ENCODE results near the gene KIAA2012.

KIAA2012 gene

DNA sequence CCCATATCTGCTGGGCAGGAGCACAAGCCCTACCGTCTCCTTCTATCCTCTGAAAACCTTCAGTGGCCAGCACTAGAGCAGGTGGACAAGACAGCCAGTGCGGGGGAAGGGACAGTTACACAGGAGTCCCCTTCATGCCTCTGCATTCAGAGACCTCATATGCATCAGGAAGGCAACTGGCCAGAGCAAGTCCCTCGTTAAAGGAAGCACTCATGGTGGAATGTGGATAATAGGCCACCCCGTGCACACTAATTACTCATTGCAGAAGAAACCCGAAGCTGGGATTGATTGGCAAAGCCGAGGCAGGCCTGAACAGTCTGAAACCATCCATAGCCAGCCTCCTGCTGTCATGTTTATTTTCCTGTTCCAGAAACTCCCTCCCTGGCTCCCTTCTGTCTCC is 11.2 kb downstream of the KIAA2012 start:
- peak in 1 of 2 experiments; percentile 13 for DNase-seq (ENCODE audit: low read depth in 2 of 2)

DNA sequence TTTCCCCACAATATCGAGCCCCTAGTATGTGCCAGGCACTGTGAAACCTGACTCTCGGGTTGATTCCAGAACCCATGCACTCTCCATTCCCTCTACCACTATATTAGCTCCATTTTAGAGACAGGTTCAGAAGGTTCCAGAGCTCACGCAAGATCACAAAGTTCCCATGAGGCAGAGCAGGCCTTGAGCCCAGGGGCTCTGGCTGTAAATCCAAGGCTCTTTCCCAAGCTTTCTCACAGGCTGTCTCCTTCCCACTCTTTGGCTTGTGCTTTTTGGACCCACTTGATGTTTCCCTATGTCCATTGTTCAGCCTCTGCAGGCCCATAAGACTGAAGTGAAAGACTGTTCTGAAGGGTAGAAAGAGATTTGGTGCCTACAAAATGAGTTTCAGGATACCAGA is 15.7 kb downstream of the KIAA2012 start:
- no peak for DNase-seq (ENCODE audit: low read depth in 2 of 2)

DNA sequence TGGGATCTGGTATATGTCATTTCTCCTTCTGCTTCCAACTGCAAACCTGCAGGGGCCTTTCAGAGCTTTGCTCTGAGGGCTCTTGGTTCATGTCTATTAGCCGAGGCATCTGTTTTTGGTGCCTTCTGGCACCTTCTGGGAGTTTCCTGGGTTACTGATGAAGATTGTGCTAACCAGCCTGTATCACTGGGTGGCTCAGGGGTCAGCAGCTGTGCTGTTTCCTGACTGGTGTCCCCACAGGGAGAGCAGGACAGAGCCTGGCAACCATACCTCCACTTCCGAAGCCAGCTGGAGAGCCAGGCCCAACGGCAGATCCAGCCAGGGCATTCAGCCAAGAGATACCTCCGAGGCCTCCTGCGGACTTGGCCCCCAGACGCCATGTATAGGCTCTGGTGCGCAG is 17.5 kb downstream of the KIAA2012 start:
- no peak for DNase-seq (ENCODE audit: low read depth in 2 of 2)

DNA sequence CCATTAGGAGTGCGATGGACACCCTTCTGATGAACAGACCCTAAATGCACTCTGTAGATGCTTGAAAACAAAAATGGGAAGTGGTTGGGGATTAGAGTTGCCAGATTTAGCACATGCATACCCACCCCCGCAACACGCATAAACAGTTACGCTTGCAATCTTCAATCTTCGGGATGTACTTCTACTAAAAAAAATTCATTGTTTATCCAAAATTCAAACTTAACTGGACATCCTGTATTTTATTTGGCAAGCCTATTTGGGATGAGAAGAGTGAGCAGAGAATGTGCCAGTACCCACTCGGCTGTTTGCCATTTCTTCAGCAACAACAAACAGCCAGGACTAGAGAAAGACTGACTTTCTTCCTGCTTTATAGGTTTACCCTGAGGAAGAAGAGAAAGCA is 18.4 kb downstream of the KIAA2012 start:
- no peak for DNase-seq (ENCODE audit: low read depth in 2 of 2)

DNA sequence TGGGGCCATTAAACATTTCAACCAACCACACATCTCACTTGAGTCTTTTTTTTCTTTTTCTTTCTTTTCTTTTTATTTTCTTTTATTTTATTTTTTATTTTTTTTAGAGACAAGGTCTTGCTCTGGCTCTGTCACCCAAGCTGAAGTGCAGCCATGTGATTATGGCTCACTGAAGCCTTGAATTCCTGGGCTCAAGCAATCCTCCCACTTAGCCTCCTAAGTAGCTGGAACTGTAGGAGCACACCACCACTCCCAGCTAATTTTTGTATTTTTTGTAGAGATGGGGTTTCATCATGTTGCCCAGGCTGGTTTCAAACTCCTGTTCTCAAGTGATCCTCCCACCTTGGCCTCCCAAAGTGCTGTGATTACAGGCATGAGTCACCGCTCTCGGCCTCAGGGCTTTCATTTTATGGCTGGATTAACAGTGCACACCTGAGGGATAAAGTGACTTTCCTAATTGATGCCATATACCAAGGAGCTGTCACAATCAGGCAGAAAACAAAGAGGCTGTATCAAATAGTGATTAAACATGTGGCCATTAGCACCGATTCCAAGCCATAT is 21.5 kb downstream of the KIAA2012 start:
- DNase-seq (ENCODE audit: low read depth in 2 of 2), result no peak

DNA sequence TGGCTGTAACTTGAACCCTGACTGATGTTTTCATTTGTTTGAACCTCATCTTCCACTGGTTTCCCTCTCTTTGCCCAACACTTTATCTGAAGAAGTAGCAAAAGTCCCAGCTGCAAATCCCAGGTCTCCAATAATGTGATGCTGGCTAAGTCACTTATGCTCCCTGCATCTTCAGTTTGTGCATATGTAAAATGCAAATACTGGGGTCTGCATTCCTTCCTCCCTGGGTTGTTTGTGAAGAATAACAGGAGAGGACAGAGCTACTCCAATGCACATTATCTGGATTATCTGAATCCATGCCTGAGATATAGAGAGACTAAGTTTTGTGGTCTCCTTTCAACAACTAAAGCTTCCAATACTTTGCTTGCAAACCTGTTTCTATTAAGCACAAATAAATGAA is 22.2 kb downstream of the KIAA2012 start:
- no peak for DNase-seq (ENCODE audit: low read depth in 2 of 2)

DNA sequence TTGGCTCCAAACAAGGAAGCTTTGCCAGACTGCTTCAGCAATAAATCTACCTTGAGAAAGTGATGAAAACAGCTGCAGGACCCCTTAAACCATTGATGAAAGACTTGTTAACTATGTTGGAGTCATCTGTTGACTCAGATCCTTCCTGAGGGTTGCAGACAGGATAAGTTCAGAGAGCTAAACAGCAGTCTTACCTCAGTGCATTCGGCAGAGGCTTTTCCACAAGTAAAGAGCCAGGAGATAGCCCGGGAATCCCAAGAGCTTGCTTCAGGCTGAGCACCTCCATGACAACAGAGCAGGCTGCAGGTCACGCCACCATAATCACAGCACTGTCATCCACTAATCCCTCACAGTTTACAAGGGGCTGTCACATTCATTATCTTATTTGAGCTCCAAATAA is 23.7 kb downstream of the KIAA2012 start:
- peak; percentile 89 to 90 for DNase-seq (ENCODE audit: low read depth in 2 of 2)

DNA sequence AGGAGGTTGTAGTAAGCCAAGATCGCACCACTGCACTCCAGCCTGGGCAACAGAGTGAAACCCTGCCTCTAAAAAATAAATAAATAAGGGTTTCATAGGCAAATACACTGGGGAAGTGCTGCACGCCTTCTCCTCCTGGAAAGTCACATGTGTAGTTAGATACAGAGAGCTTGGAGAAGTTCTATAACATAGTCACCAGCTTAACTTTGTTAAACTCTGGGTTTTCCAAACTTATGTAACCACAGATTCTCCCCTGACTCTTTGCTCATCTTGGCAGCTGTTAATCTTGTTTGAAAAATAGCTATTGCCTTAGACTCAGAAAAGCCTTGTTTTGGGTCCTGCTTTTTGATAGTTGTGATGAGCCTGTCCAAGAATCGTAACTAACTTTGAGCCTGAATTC is 25.2 kb downstream of the KIAA2012 start:
- DNase-seq (ENCODE audit: low read depth in 2 of 2), result peak in 1 of 2 experiments; percentile 22

DNA sequence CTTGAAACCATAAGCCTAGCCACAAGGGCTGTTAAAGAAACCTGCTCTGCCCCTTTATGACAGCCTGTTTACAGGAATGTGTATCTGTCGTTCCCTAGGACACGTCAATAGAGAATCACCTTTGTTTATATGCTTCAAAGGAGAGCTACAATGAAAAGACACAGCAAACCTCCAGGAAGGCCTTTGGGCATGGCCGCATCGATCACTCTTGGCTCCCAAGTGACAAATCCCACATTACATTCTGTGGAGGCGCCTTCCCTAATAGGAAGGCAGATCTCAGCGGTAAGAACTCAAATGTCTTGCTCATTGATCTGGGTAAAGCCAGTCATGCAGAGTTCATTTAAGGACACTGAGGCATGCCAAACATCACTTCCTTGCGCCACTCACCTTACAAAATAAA is 26.5 kb downstream of the KIAA2012 start:
- DNase-seq (ENCODE audit: low read depth in 2 of 2), result no peak

DNA sequence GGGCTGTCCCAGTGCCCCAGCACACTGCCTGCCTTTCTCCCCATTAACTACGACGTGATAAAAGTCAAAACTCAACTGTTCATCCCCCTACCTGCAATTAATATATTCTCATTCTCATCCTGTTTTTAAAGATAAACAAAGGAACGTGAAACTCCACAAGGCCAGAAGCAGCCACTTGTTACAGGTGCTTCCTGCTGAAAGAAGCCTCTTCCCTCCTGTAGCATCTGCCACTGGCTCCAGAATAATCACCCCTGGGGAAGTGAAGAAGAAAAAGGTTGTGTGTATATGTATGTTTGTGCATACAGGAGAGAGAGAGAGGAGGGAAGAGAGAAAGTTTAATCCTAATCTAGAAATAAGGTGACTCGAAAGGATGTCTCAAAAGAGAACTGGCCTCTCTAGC is 27.1 kb downstream of the KIAA2012 start:
- DNase-seq (ENCODE audit: low read depth in 2 of 2), result no peak

DNA sequence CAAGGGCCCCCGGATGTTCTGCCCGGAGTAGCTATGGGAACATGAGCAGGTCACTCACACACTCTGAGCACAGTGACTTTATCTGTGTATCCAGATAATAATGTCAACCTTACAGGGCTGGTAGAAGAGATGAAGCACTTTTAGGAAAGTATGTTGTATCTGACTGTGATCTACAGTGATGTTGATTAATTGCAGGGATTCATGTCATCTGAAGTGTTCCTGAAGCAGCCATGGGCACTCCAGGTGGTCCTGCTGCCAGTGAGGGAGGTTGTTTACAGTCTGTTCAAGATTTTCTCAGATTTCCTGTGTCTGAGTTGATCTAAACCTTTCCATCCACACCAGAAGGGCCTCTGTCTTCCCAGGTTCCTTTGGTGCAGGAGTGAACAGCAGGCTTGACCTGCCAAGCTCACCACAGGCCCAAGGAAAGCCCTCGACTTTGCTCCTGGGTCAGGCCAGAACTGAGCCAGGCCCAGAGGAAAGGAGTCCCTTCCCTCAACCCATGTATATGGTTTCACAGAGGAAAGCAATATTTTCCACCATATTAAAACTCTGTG is 28.0 kb downstream of the KIAA2012 start:
- DNase-seq (ENCODE audit: low read depth in 2 of 2), result no peak

DNA sequence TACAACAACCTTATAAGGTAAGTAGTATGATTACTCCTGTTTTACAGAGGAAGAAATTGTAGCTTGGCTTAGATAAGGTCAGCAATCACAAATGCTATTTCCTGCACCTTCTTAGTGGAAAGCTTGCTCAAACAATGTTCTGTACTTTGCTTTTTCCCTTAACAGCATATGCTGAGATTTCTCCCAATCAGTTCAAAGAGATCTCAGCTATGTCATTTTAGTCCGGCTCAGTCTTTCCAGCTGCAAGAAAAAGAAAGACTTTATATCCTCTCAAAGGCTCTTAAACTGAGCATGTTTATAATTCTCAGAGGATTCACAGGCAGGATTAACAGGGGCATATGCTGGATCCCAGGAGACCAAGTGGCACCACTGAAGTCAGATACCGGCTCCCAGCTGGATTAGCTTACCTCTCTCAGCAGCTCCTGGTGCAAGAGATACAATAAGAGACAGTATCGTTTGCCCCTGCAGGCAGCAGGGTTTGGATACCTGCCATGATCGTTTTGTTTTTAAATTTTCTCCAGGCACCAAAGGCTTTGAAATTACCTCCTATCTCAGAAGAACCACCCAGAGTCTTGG is 29.5 kb downstream of the KIAA2012 start:
- no peak for DNase-seq (ENCODE audit: low read depth in 2 of 2)

DNA sequence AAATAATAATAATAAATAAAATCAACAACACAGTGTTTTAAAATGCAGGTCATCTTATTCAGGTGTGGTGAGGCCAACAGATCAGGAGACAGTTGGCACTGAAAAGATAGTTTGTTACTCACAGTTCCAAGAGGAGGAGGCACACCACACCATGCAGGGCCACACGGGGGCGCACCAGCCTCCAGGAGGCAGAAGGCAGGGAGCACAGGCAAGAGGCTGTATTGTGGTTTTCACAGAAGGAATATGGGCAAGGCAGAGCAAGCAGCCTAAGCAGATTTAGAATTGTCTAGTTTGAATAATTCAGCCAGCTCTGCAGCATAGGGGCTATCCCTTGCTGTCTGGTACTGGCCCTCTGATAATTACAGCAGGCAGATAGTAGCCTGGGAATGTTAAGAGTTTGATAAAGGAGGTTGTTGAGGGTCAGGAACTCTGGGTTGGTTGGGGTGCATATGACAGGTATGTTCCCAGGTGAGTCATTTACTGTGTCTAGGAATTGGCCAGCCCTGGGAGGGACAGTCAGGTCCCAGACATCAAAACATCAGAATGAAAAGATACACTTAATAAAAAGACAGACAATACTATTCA is 31.3 kb downstream of the KIAA2012 start:
- no peak for DNase-seq (ENCODE audit: low read depth in 2 of 2)

DNA sequence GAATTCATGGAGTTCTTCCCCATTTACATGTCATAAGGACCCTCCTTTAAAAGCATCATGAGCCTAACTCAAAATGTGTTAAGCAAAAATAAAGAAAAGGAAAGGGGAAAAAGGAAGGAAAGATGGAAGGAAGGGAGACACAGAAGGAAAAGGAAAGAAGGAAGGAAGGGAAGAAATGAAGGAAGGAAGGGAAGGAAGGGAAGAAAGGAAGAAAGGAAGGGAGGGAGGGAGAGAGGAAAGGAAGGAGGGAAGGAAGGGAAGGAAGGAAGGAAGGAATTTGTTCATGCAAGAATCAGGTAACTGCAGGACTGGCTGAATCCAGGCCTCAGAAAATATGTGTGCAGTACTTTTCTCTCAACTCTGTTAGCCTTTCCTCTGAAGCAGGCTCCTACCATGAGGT is 32.0 kb downstream of the KIAA2012 start:
- DNase-seq (ENCODE audit: low read depth in 2 of 2), result no peak

DNA sequence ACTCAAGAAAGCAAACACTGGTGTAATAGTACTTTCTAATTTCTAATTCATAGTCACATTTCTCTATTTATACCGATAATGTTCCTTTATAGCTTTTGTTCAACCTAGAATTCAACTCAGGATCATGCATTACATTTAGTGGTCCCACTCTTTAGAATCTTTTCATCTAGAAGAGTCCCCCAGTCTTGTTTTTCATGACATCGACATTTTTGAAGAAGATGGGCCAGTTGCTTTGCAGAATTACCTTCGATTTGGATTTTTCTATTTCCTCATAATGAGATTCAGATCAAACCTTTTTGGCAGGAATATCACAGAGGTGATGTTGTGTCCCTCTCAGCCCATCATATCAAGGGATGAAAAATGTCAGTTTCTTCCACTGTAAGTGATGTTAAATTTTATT is 35.3 kb downstream of the KIAA2012 start:
- no peak for DNase-seq (ENCODE audit: low read depth in 2 of 2)

DNA sequence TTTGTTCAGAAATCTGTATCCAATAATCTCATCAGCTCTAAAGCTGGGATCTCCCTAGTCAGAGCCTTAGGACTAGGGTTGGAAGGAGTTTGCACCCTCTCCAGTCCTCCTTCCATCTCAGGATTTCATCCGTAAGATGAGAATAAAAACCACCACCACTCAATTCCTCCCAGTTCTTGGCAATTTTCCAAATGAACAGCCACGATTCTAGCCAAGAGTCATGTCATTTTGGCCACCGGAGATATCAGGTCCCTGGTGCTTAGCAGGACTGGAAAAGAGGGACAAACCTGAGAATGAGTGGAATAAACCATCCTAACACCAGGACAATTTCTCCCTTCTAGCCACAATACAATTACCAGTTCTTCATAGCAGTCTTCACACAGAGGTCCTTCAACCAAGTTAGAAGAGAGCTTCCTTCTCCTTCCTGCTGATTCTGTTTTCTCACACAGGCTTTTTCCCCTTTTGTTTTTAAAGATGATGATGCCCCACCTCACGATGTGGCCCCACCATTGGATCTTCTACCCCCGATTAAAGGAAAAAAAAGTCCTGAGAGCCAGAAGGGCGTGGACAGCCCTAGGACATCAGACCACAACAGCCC is 36.2 kb downstream of the KIAA2012 start:
- DNase-seq (ENCODE audit: low read depth in 2 of 2), result no peak

DNA sequence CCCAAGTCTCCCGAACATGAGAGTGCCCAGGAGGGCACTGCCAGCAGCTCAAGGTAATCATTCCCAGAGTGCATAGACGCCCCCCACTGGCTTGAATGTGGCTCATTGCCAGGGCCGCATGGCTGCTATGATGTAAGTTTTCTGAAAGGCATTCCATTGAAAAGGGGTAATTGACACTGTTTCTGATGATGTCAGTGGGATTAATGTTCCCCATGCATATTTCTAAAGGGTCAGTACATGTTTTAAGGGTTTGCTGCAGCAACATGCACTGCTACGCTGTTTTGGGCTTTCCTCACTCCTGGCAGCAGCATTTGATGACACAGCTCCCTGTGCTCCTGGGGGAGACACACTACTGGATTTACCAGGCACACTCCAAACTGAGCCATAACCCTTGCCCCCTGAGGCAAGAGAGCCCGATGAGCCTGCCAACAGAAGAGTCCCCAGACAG is 36.7 kb downstream of the KIAA2012 start:
- DNase-seq (ENCODE audit: low read depth in 2 of 2), result peak; percentile 63 to 66

DNA sequence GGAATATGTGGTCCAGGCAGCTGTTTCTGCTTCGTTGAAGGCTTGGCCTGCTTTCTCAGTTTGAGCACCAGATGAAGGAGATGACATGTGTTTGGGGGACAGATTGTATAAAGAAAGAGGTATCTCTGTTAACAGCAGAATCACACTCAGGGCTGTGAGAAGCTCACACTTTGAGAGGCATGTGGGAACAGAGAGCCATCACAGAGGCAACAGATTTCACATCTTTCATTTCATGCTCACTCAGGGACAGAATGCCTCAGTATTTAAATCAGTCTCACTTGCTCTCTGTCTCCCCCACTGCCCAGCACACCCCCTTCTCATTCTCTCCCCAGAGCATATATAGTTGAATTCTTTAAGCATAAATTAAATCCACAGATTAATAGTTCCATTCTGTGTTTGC is 37.4 kb downstream of the KIAA2012 start:
- no peak for DNase-seq (ENCODE audit: low read depth in 2 of 2)

DNA sequence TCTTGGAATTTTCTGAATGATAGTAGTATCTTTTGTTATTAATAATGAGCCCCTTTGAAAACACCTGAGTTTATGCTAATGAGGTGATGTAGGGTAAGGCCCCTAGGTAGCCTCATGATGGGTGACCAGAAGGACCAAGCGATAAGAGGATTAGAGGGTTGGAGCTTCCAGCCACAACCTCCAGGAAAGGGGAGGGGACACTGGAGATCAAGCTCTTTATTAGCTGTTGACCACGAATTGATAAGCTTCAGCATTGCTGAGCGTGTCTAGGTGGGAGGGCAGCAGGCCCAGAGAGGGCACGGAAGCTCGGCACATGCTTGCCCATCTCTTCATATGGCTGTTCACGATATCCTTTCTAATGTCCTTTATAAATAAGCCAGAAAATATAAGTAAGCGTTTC is 39.0 kb downstream of the KIAA2012 start:
- DNase-seq (ENCODE audit: low read depth in 2 of 2), result no peak

DNA sequence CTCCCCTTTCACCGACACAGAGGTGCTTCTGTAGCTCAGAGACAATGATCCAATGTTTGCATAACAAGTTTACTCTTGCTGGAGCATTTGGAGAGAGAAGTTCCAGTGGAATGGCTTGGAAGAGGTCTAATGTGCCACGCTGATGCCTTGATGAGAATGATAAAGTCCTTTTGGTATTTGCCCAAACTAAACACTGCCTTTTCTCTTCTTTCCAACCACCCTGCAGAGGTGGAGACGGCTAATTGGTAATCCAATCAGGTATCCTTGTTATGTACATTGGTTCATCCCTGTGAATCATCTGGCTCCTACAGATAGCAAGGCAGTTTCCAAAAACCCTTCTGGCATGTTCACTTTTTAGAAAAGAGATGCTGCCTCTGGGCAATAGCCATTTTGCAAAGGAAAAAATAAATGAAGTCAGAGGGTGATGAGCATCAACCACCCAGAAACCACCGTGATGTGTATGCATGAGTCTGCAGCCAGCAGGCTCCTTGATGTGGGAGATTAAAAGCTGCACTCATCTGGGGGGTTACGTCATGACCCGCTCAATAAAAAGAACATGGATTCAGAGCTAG is 40.6 kb downstream of the KIAA2012 start:
- DNase-seq (ENCODE audit: low read depth in 2 of 2), result peak; percentile 61 to 63

DNA sequence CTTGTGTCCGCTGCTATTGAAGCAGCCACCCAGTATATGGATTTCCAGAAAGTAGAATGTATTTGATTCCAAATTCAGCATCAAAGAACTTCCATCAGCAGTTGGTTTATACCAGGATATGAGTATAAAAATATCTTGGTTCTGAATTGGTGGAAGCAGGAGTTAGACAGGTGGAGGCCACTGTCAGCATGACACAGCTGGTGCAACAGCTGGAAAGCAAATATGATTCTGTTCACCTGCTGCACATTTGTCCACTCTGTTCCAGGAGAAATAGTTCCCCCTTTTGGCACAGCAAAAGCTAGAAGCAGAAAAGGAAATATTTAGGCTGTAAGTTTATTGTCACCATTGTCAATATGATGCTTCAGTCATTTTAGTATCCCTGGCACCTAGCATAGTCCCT is 41.2 kb downstream of the KIAA2012 start:
- DNase-seq (ENCODE audit: low read depth in 2 of 2), result no peak

DNA sequence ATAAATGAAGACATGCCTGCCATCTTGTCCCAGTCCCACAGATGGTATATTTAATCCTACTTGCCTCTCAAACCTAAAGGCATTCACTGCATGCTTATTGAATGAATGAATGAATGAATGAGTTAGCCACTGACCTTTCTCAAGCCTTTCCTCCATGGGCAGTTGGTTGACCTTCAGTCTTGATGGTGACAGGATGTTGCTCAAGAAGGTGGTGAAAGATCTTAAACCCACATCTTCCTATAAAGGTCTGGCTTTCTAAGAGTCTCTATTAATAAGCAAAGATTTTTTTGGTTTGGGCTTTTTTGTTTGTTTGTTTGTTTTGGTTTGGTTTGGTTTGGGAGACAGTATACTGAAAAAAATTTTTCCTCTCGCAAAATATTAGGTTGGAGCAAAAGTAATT is 41.7 kb downstream of the KIAA2012 start:
- DNase-seq (ENCODE audit: low read depth in 2 of 2), result no peak

All from fibroblast of skin of left quadriceps (primary cell).